Rectal smooth muscle tissue (tissue), 1 donor: ENCODE results near the gene KRT27.

ENCODE experiments used
- H3K27ac ChIP-seq: one replicate; pipeline ENCODE4 v1.7.0; 2013; ENCODE audit warnings: low read depth, low read length, inconsistent platforms
- H3K27me3 ChIP-seq: one replicate; pipeline ENCODE4 v1.7.0; 2013; ENCODE audit warnings: low read length; ENCODE audit not compliant: control insufficient read depth, insufficient read depth
- H3K36me3 ChIP-seq: one replicate; pipeline ENCODE4 v1.7.0; 2013; ENCODE audit warnings: low read length; ENCODE audit not compliant: control insufficient read depth, insufficient read depth
- H3K4me1 ChIP-seq: one replicate; pipeline ENCODE4 v1.7.0; 2013; ENCODE audit warnings: low read length; ENCODE audit not compliant: control insufficient read depth, insufficient read depth
- H3K4me3 ChIP-seq: one replicate; pipeline ENCODE4 v1.7.0; 2013; ENCODE audit warnings: low read length
- H3K9ac ChIP-seq: one replicate; pipeline ENCODE4 v1.7.0; 2013; ENCODE audit warnings: low read length

KRT27 gene

DNA sequence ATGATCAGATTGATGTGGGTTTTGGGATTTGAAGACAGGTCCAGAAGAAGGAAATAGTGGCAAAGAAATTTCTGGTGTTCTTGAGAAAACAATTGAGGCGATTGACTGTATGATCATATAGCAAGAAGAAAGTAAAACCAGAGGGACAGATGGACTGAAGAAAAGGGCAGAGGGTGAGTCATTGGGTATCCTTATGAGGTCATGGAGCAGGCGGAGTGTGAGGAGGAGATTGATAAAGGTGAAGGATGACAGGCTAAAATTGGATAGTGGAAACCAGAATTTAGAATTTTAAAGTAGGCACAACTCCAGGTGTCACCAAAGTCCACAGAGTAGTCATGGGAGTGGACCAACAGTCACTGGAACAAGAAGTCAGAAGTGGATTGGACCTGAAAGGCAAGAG, 18.8 kb upstream of the KRT27 start:
- Histone ChIP-seq H3K27ac (no peak overlapping the region), H3K4me1 (no peaks in the 10 kb centered on the region), H3K27me3 (peaks cover 3% of the 10 kb centered on the region), H3K9ac (no peak overlapping the region), H3K4me3 (no peak overlapping the region), H3K36me3 (no peaks in the 10 kb centered on the region)

DNA sequence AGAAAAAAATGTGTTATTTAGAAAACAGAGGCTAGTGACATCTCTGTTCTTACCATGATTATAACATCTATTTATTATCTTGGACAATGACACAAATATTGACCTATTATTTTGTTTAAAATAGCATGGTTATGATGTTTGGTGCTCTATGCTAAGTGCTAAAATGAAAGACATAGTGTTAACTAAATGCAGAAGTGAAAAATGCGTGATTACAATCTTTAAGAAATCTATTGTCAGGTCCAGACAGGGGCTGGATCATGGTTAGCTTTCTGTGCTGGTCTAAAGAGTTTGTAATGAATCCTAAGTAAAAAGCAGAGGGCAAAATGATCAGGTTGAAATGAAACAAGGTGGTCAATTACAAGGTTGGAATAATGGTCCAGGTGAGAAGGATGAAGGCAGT, 18.0 kb upstream of the KRT27 start:
- Histone ChIP-seq H3K4me1 (no peaks in the 10 kb centered on the region), H3K27me3 (peaks cover 3% of the 10 kb centered on the region), H3K36me3 (no peaks in the 10 kb centered on the region), H3K27ac (no peak overlapping the region), H3K4me3 (no peak overlapping the region), H3K9ac (no peak overlapping the region)

DNA sequence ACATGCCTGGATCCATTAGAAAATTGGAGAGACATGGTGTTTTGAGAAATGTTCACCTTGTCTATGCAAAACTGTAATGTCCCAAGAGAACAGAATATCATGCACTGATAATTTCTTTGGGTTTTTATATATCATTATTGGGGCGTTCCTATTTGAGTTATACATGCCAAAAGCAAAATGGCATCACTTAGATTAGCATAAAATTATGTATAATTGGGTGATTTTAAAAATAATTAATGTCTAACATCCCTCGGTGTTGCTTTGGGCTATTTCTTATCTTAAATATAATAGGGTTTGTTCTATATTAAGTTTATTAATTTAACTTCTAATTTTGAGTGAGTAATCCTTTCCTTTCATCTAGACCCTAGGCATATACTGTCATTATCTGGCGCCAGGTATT, 17.5 kb upstream of the KRT27 start, which contains the start of gene KRT28:
TSS of gene KRT28 (minus strand) at position 101 of the 400 bp plus-strand sequence. CDS start at position 35, 66 bp downstream.
- no peak within 1 kb of the TSS for H3K9ac ChIP-seq
- no peaks in the 10 kb centered on the region for H3K4me1 ChIP-seq
- no peak within 1 kb of the TSS for H3K4me3 ChIP-seq
- peaks cover 3% of the 10 kb centered on the region for H3K27me3 ChIP-seq
- H3K36me3 ChIP-seq, result no peaks in the 10 kb centered on the region
- no peak within 1 kb of the TSS for H3K27ac ChIP-seq

DNA sequence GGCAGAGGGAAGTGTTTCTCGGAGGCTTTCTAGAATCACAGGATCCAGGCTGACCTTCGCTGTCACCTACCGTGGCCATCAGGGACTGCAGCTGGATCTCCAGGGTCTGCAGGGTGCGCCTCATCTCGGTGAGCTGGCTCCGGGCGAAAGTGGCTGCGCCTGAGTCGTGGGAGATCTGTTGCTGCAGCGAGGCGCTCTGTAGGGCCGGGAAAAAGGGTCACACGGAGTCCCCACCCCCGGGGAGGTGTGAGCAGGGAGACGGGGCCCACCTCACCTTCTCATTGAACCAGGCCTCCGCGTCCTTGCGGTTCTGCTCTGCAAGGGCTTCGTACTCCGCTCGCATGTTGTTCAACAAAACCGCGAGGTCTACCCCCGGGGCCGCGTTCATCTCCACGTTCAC, 14.5 kb upstream of the KRT27 start:
- no peak overlapping the region for H3K9ac ChIP-seq
- H3K4me1 ChIP-seq, result no peaks in the 10 kb centered on the region
- no peaks in the 10 kb centered on the region for H3K36me3 ChIP-seq
- peaks cover 3% of the 10 kb centered on the region for H3K27me3 ChIP-seq
- H3K27ac ChIP-seq, result no peak overlapping the region
- no peak overlapping the region for H3K4me3 ChIP-seq

DNA sequence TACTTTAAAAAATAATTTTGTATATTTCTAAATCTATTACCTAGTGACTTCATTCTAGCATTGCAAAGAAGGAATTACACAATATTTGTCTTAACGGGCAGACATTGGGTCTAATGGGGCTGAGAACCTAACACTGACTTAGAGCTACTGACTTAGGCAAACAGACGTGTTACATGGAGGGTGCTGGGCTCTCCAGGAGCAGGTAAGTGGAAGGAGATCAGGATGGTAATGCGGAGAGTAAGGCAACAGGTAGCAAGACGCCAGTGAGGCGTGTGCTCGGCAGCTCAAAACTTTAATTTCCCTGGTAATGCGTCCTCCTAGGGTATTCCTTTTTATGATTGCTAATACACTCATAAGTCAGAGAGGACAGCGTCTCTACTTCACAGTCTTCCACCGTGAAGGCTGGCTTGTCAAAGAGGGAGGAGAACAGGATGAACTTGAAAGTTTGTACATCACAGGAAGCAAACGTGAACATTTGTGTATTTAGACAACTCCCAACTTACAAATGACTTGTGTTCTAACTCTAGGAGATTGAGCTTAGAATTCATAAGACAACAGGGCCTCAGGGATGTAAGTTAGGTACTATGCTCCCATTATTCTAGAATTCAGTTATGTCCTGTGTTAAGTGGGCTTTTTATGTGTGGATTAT, 12.8 kb upstream of the KRT27 start:
- no peaks in the 10 kb centered on the region for H3K36me3 ChIP-seq
- no peak overlapping the region for H3K27ac ChIP-seq
- H3K4me3 ChIP-seq, result no peak overlapping the region
- no peaks in the 10 kb centered on the region for H3K4me1 ChIP-seq
- no peak overlapping the region for H3K9ac ChIP-seq
- H3K27me3 ChIP-seq, result peaks cover 3% of the 10 kb centered on the region

DNA sequence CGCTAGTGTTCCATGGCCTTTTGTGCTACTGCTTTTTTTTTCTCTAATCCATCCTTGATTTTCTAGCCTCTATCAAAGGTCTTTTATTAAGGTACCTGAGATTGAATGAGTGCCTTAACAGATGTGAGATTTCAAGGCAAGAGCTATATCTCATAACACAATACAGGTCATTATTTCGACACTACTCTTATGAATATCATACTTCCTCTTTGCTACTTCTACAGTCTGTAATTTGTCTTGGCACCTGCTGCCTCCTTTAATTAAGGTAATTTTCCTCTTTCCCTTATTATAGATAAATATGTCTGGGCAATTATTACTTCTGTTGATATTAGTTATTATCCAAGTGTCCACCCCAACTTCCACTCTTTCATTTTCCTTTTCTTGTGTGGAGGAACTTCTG, 12.1 kb upstream of the KRT27 start:
- no peaks in the 10 kb centered on the region for H3K4me1 ChIP-seq
- no peaks in the 10 kb centered on the region for H3K36me3 ChIP-seq
- H3K9ac ChIP-seq, result no peak overlapping the region
- H3K27ac ChIP-seq, result no peak overlapping the region
- peaks cover under 1% of the 10 kb centered on the region for H3K27me3 ChIP-seq
- H3K4me3 ChIP-seq, result no peak overlapping the region

DNA sequence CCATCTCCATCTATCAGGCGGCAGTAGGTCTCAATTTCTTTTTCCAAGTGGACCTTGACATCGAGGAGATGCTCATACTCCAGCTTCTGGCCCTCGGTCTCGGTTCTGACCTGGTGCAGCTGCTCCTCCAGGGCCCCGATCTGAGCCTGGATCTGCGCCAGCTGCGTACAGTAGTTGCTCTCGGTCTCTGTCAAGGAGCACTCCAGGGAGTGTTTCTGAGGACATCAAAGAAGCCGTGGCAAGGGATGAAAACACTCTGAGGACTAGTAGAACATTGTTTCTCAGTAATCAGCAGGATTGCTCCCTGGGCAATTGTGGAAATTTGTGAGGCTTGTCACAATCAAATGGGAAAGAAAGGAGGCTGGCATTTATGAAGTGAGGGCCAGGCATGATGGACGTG, 11.5 kb upstream of the KRT27 start:
- no peak overlapping the region for H3K4me3 ChIP-seq
- H3K27me3 ChIP-seq, result no peaks in the 10 kb centered on the region
- H3K27ac ChIP-seq, result no peak overlapping the region
- H3K9ac ChIP-seq, result no peak overlapping the region
- H3K36me3 ChIP-seq, result no peaks in the 10 kb centered on the region
- no peaks in the 10 kb centered on the region for H3K4me1 ChIP-seq

DNA sequence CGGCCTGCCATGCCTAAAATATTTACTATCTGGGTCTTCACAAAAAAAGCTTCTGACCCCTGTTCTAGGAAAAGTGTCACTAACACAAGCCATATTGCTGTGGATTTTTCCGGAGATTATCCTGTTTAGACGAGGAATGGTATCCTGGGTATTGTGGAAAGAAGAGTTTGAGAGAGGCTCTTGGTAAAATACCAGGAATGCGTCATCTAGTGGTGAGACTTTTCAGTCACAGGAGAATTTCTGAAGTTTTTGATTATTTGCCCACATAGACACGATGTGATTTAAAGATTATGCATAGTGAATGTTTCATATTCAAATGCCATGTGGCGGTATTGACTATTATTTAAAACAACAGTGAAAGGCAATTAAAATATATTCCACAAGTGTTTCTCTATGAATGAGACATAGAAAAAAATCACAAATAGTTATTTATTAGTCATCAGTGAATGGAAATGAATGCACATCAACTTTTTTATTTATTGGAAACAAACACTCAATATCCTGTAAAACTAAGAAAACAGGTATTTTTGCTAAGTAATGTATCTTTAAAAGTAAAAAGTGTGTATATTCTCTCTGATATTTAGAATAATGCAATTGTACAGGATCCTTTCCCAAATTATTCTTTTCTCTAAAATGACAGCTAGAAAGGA, 9.6 kb upstream of the KRT27 start:
- no peaks in the 10 kb centered on the region for H3K4me1 ChIP-seq
- H3K27ac ChIP-seq, result no peak overlapping the region
- no peaks in the 10 kb centered on the region for H3K36me3 ChIP-seq
- no peak overlapping the region for H3K4me3 ChIP-seq
- no peak overlapping the region for H3K9ac ChIP-seq
- H3K27me3 ChIP-seq, result no peaks in the 10 kb centered on the region

DNA sequence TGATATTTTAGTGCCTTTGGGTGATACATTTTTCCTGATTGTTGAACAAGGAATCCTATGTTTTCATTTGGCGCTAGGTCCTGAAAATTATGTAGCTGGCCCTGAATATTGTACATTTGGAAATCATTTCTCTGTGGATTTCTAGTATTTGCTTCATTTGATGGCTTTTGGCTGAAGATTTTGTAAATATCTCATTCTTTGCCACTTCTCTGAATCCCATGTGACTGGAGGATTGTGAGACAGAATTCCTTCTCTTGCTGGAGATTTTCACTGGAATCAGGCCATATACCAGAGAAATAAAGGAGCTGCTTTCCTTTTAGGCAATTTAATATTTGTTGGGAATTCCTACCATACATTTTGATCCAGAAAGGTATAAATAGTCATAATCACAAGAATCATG, 8.8 kb upstream of the KRT27 start:
- Histone ChIP-seq H3K9ac (no peak overlapping the region), H3K4me1 (no peaks in the 10 kb centered on the region), H3K36me3 (no peaks in the 10 kb centered on the region), H3K4me3 (no peak overlapping the region), H3K27me3 (no peaks in the 10 kb centered on the region), H3K27ac (no peak overlapping the region)

DNA sequence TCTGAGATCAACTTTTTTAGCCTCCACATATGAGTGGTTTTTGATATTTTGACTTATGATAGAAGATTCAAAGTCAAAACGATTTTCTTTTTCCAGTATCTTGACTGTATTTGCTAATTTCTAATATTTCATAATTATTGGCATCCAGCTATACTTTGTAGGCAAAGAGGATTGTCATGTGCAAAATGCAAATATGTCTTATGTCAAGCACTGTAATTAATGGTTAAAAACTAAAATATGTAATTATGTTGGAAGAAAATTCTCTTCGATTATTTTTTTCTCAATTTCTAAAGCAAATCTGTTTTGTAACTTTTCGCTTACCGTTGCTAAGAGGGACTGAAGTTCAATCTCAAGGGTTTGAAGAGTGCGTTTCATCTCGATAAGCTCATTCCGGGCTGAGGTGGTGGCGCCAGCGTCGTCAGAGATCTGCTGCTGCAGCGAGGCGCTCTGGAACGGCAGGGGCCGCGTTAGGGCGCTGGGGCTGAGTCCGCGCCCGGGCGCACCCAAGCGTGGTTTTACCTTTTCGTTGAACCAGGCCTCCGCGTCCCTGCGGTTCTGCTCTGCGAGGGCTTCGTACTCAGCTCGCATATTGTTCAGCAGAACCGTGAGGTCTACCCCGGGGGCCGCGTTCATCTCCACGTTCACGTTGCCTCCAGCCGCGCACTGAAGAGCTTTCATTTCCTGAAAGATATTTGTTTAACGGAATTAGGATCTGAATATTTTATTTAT, 3.0 kb downstream of the KRT27 start:
- no peak overlapping the region for H3K27ac ChIP-seq

DNA sequence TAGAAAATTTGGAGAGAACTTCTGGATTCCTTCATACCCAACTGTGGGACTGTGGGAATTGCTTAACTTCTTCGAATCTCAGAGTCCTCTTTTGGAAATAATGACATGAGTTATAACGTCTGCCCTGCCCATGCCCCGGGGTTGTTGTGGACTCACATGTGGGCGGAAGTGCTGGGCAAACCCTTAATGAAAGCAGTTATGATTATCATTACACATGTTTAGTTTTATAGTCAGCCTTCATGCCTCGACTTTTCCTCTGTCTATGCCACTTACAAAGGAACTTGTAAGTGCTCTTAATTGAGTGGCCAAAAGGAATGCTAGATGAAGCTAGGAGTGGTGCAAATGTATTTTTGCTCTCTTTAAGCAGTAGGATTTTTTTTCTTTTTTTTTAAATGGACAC, 3.9 kb downstream of the KRT27 start:
- H3K36me3 ChIP-seq, result no peaks in the 10 kb centered on the region
- no peak overlapping the region for H3K4me3 ChIP-seq
- H3K9ac ChIP-seq, result no peak overlapping the region
- H3K4me1 ChIP-seq, result no peaks in the 10 kb centered on the region
- H3K27me3 ChIP-seq, result peaks cover 3% of the 10 kb centered on the region
- no peak overlapping the region for H3K27ac ChIP-seq

More for the DNA sequence above, 3.0 kb downstream of the KRT27 start:
- Histone ChIP-seq H3K9ac (no peak overlapping the region), H3K4me3 (no peak overlapping the region), H3K27me3 (peaks cover 3% of the 10 kb centered on the region), H3K4me1 (no peaks in the 10 kb centered on the region), H3K36me3 (no peaks in the 10 kb centered on the region)

DNA sequence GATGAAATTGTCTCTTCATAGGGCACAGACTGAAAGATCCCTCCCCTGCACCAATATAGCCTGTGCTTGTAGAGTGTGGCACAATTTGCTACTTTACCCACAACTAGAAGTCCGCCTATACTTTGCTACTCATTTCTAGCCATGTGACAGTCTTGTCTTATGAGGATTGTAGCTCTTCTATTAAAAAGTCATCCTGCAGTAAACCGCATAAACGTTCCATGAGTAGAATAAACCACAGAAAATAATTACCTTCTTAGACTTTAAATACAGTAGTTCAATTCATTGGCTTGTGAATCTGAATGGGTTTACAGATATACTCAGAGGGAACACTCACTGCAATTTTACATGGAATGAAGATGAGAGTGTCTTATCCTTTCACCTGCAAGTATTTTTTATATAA, 4.4 kb downstream of the KRT27 start:
- Histone ChIP-seq H3K27ac (no peak overlapping the region), H3K4me3 (no peak overlapping the region), H3K9ac (no peak overlapping the region), H3K4me1 (no peaks in the 10 kb centered on the region), H3K27me3 (peaks cover 3% of the 10 kb centered on the region), H3K36me3 (no peaks in the 10 kb centered on the region)
